H1 (cell line): ENCODE data around the gene RIMBP2. TPM values are rescaled to one million over a fixed set of nuclear protein-coding genes. Genes with fewer than 3 reads are reported as not detected.

ENCODE experiments used
- ATF2 ChIP-seq: IDR thresholded peaks from 2 replicates; pipeline ENCODE4 v1.6.1; 2012; ENCODE audit warnings: low read length, inconsistent platforms
- ATF3 ChIP-seq: IDR thresholded peaks from 2 replicates; pipeline ENCODE4 v1.6.1; 2011; ENCODE audit warnings: low read depth, mild to moderate bottlenecking, low read length; ENCODE audit not compliant: insufficient read depth
- CHD7 ChIP-seq: fragments of 300-600 bp; sonication (generic); IDR thresholded peaks from 2 replicates; pipeline ENCODE4 v1.7.1; 2012; ENCODE audit warnings: low read length, moderate library complexity, mild to moderate bottlenecking, inconsistent platforms; ENCODE audit not compliant: insufficient replicate concordance
- CTCF ChIP-seq, 3 experiments: IDR thresholded peaks; 1 replicate in 2 of 3; 2 replicates in 1 of 3; pipeline versions ENCODE4 v1.5.1 to v1.6.1; 2011; ENCODE audit warnings: low read length in 3 of 3, mild to moderate bottlenecking in 3 of 3, inconsistent platforms in 2 of 3, low read depth in 1 of 3, moderate library complexity in 1 of 3; ENCODE audit not compliant: insufficient read depth in 1 of 3; ENCODE audit errors: control extremely low read depth in 1 of 3
- EP300 ChIP-seq, 2 experiments: IDR thresholded peaks; 1 replicate in 1 of 2; 2 replicates in 1 of 2; pipeline ENCODE4 v1.6.1; 2011 to 2012; ENCODE audit warnings: low read depth in 2 of 2, low read length in 2 of 2, mild to moderate bottlenecking in 2 of 2, borderline replicate concordance in 1 of 2, inconsistent platforms in 1 of 2, moderate library complexity in 1 of 2
- SUZ12 ChIP-seq: fragments of 200-600 bp; sonication (generic); IDR thresholded peaks from 2 replicates; pipeline ENCODE4 v1.6.1; 2012; ENCODE audit warnings: mild to moderate bottlenecking, inconsistent platforms, low read length, moderate library complexity, mixed read lengths
- polyA plus RNA-seq, 7 experiments: library from polyadenylated mRNA; depleted of rRNA in 3 of 7; stranded (reverse) in 5 of 7; unstranded in 2 of 7; fragments of >200 nt in 5 of 7; fragments of 200-250 nt in 2 of 7; gene quantifications; 1 replicate in 5 of 7; 2 replicates in 1 of 7; 4 replicates in 1 of 7; pipeline versions ENCODE4 v1.2.1 to v1.2.3, GENCODE V29; 2011 to 2013; ENCODE audit warnings: missing spikeins in 2 of 7, mixed read lengths in 2 of 7
- total RNA-seq: library from RNA; stranded (reverse); fragmentation: NEBNext Ultra II Directional; extraction: Animal tissue kit (Norgen Biotek cat#: 25700); gene quantifications from 2 replicates; pipeline ENCODE4 v1.2.1, GENCODE V29; 2021

Gene RIMBP2
- total and polyA plus RNA-seq, 2 of the 8 experiments (the other 6 are each of a cell fraction or from before 2014, with no cell fraction given): 0.18 to 0.65 TPM

GRCh38 chr12:130582286-130582685 lies 133.8 kb downstream of the RIMBP2 start (continued):
- no peak for TF ChIP-seq CHD7
- TF ChIP-seq ATF2: no peak
- TF ChIP-seq CTCF (IDR thresholded peaks at IDR 0.05; ENCODE audit: control extremely low read depth in 1 of 3, insufficient read depth in 1 of 3, low read depth in 1 of 3, low read length in 3 of 3): no peak
- no peak for TF ChIP-seq SUZ12
- no peak for TF ChIP-seq ATF3
- no peak for TF ChIP-seq EP300 (IDR thresholded peaks at IDR 0.05; ENCODE audit: borderline replicate concordance in 1 of 2, low read depth in 2 of 2, low read length in 2 of 2)
